ENCODE measurements around the gene ANKRD36C.
A peak's percentile ranks its signal among the peaks of the same experiment; 100 is the strongest.
"Not testable (repeated sequence)": the region's sequence is repeated elsewhere in the genome, so short reads cannot be mapped to it uniquely, and the experiment has no call there.

Gene ANKRD36C

GRCh38 chr2:95991351-95992094 lies at the start of gene ANKRD36C:
Gene ANKRD36C, minus strand, starts transcription at chr2:95991824. Its CDS starts 116 bp downstream, at chr2:95991708.
- peak; percentile 62 for DNase-seq

DNA sequence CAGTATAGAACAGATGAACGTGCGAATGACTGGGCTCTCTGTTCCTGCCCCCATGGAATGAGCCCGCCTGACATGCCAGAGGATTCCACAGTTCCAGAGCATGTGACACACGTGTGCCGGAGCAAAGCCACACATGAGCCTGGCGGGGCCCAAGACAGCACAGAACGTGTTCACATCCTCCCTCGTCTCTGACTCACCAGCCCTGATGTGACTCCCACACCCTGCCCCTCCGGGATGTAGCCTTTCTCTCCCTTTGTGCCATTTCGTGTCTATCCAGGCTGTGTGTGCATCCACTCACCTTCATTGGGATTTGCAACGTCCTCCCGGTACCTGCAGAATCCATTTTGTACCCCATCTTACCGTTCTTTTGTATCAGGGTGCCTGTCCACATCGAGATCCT lies 43.9 kb upstream of the ANKRD36C start:
- not testable (repeated sequence) for DNase-seq

GRCh38 chr2:96034792-96035191 lies 43.2 kb upstream of the ANKRD36C start, which contains the start of gene GPAT2:
Gene GPAT2, minus strand, starts transcription at chr2:96034916. Its CDS starts 2,557 bp downstream, at chr2:96032359.
- not testable (repeated sequence) for DNase-seq

DNA sequence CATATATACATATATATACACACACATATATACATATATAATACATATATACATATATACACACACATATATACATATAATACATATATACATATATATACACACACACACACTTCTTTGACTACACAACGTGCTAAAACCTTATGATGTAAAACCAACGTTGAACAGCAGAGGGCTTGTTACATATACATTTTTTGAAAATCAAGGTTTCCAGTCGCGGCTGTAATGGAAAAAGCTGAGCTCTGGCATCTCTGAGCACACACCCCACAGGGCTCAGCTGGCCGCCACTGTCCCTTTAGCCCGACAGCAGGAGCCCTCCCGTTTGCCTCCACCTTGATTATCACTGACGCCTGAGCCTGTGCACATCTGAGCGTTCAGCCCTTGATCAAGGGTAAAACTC lies 42.4 kb upstream of the ANKRD36C start:
- not testable (repeated sequence) for DNase-seq

DNA sequence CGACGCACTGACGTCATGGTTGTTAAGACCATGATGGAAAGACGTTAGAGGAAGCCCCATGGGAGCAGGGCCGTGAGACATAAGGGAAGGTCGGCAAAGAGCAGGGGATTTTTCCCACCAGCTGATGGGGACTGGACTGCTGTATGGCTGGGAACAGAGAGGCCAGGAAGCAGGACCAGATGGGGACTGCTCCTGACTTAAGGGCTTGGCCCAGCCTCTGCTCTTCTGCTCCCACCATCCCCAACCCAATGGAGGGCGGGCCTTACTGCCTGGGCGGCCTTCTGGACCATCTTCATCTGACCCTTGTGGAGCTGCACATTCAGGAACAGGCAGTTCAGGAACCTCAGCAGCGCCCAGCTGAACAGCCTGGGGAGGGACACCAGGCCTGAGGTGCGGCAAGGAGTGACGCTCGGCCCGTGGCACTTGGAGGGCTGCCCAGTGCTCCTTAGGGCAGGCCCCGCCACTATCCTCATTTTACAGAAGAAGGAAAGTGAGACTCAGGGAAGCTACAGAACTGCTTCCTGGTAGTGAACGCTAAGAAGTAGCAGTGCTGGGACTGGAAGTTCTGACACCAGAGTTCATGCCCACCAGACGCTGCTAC lies 36.2 kb upstream of the ANKRD36C start:
- DNase-seq: not testable (repeated sequence)

GRCh38 chr2:96025755-96026154 lies 34.1 kb upstream of the ANKRD36C start:
- DNase-seq: not testable (repeated sequence)

GRCh38 chr2:96025194-96025492 lies 33.5 kb upstream of the ANKRD36C start:
- peak; percentile 32 for DNase-seq

GRCh38 chr2:96024336-96025193 lies 32.9 kb upstream of the ANKRD36C start:
- DNase-seq: peak; percentile 47

DNA sequence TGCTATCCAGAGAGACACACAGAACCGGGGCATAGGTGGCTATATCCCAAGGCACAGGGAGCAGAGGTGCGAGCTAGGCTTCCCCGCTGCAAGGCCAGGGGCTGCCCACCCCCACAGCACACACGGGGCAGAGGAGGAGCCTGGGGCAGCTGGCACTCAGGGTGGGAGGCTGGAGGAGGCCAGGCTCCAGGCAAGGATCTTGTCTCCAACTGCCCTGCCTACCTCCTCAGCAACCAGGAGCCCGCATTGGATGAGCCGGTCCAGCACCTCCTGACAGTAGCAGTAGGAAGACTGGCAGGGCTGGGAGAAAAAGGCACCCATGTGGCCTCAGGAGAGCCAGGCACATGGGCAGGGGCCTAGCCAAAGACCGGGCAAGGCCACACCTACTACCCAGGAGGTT lies 32.1 kb upstream of the ANKRD36C start:
- DNase-seq: not testable (repeated sequence)

- peak; percentile 94 for DNase-seq
Observed at GRCh38 chr2:96022701-96023447, 31.2 kb upstream of the ANKRD36C start.

DNA sequence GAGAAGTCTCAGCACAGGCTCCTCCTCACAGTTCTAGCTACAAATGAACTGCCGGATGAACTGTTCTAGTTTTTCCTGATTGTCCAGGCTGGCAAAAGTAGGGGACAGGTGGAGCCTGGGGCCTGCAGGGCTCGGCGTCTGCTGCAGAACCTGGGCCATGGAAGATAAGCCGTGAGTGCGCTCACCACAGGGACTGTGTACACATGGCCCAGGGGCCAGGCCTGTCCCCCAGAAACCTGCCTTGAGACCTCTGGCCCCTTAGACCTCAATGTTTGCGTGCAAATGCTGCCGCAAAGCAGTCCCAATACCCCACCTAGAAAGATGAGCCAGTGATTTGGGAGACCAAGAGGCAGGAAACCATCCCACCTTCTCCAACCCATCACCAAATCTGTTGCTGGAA lies 30.5 kb upstream of the ANKRD36C start:
- peak; percentile 39 for DNase-seq

DNA sequence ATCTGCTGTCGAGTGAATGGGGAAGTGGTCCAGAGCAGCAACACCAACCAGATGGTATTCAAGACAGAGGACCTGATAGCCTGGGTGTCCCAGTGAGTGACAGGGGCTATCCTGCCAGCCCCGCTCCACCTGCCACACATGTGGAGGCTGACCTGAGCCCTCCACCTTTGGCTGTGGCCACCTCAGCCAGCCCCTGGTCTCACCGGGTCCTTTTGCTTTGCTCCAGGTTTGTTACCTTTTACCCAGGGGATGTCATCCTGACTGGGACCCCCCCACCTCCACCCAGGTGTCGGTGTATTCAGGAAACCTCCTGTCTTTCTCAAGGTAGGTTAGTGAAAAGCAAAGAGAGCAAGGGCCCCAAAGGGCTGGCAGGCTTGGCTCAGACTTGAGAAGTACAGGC lies 29.5 kb upstream of the ANKRD36C start:
- DNase-seq: not testable (repeated sequence)

- not testable (repeated sequence) for DNase-seq
Observed at GRCh38 chr2:96019909-96020590, 28.4 kb upstream of the ANKRD36C start.

GRCh38 chr2:96016321-96016720 lies 24.7 kb upstream of the ANKRD36C start:
- DNase-seq: not testable (repeated sequence)

- DNase-seq: not testable (repeated sequence)
Observed at GRCh38 chr2:96012792-96013264, 21.2 kb upstream of the ANKRD36C start.

- not testable (repeated sequence) for DNase-seq
Observed at GRCh38 chr2:96012086-96012791, 20.6 kb upstream of the ANKRD36C start.

DNA sequence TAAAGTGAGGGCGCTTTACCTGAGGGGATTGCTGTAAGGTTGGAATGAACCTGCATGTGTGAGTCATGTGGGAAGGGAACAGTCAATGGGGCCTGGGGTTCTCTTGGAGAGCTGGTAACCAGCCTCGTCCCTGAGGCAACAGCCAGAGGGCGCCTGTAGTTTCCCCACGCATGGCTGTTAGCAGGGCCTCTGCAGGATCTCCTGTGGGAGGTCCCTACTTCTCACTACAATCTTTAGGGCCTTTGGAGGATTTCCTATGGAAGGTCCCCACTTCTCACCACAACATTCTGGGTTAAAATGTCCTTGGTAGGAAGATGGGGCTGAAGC lies 19.5 kb upstream of the ANKRD36C start:
- peak; percentile 81 for DNase-seq

GRCh38 chr2:96010320-96011128 lies 18.9 kb upstream of the ANKRD36C start:
- DNase-seq: peak; percentile 95

DNA sequence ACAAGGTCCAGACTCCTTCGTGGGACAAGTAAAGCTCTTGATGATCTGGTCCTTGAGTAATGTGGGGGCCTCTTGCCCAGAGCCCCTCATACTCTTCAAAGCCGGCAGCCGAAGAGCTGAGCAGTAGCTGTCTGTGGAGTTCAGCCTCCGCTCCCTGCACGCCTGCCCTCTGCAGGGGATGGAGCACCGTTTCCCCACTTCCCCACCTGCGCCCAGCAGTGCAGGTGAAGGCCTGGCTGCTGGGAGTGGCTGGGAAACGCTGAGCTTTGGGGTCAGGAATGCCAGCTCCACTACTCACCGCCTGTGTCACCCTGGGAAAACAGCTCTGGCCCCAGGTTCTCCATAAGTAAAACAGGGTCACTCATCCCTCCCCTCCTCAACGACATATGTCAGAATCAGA lies 18.2 kb upstream of the ANKRD36C start:
- DNase-seq: peak; percentile 76

DNA sequence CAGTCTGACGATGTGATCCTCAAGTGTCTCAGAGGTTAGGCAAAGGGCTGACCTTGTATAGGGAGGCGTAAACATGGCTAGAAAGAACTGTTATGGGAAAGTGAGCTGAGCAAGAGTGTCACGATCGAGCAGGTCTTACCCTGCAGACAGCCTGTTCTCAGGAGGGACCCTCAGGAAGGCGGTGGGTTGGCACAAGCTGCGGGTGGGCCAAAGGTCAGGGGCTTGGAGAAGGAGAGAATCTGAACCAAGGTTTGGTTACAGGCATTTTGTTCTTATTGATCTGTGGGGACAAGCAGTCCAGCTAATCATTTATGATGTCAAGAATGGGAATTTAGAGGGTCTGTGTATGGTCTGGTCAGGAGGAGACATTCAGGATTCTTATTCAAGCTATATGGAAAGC lies 16.4 kb upstream of the ANKRD36C start:
- DNase-seq: not testable (repeated sequence)

GRCh38 chr2:96006248-96006647 lies 14.6 kb upstream of the ANKRD36C start:
- DNase-seq: not testable (repeated sequence)
